ENCODE results near the gene DCTPP1.

DNA sequence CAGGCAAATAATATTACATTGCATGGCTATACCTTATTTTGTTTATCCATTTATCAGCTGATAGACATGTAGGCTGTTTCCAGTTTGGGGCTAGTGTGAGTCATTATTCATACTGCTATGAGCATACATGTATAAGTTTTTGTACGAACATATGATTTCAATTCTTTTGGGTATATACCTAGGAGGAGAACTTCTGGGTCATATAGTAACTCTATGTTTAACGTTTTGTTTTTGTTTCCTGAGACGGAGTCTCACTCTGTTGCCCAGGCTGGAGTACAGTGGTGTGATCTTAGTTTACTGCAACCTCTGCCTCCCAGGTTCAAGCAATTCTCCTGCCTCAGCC is 40.3 kb upstream of the DCTPP1 start:
- TF ChIP-seq, protein P1, sequence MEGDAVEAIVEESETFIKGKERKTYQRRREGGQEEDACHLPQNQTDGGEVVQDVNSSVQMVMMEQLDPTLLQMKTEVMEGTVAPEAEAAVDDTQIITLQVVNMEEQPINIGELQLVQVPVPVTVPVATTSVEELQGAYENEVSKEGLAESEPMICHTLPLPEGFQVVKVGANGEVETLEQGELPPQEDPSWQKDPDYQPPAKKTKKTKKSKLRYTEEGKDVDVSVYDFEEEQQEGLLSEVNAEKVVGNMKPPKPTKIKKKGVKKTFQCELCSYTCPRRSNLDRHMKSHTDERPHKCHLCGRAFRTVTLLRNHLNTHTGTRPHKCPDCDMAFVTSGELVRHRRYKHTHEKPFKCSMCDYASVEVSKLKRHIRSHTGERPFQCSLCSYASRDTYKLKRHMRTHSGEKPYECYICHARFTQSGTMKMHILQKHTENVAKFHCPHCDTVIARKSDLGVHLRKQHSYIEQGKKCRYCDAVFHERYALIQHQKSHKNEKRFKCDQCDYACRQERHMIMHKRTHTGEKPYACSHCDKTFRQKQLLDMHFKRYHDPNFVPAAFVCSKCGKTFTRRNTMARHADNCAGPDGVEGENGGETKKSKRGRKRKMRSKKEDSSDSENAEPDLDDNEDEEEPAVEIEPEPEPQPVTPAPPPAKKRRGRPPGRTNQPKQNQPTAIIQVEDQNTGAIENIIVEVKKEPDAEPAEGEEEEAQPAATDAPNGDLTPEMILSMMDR (tag by site-specific recombination; IDR thresholded peaks at IDR 0.05): no peak
- TF ChIP-seq, protein P2, sequence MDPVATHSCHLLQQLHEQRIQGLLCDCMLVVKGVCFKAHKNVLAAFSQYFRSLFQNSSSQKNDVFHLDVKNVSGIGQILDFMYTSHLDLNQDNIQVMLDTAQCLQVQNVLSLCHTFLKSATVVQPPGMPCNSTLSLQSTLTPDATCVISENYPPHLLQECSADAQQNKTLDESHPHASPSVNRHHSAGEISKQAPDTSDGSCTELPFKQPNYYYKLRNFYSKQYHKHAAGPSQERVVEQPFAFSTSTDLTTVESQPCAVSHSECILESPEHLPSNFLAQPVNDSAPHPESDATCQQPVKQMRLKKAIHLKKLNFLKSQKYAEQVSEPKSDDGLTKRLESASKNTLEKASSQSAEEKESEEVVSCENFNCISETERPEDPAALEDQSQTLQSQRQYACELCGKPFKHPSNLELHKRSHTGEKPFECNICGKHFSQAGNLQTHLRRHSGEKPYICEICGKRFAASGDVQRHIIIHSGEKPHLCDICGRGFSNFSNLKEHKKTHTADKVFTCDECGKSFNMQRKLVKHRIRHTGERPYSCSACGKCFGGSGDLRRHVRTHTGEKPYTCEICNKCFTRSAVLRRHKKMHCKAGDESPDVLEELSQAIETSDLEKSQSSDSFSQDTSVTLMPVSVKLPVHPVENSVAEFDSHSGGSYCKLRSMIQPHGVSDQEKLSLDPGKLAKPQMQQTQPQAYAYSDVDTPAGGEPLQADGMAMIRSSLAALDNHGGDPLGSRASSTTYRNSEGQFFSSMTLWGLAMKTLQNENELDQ (tag by site-specific recombination; IDR thresholded peaks at IDR 0.05; ENCODE audit: low read depth): no peak
- TF ChIP-seq, protein P3, sequence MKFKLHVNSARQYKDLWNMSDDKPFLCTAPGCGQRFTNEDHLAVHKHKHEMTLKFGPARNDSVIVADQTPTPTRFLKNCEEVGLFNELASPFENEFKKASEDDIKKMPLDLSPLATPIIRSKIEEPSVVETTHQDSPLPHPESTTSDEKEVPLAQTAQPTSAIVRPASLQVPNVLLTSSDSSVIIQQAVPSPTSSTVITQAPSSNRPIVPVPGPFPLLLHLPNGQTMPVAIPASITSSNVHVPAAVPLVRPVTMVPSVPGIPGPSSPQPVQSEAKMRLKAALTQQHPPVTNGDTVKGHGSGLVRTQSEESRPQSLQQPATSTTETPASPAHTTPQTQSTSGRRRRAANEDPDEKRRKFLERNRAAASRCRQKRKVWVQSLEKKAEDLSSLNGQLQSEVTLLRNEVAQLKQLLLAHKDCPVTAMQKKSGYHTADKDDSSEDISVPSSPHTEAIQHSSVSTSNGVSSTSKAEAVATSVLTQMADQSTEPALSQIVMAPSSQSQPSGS (tag by site-specific recombination; IDR thresholded peaks at IDR 0.05; ENCODE audit: low read depth): no peak
- TF ChIP-seq ZNF571 (tag by site-specific recombination; IDR thresholded peaks at IDR 0.05) (no peak), ZNF670 (tag by site-specific recombination; IDR thresholded peaks at IDR 0.05; ENCODE audit: low read depth) (no peak), ZNF114 (tag by site-specific recombination; IDR thresholded peaks at IDR 0.05) (no peak)
- TF ChIP-seq, protein P4, sequence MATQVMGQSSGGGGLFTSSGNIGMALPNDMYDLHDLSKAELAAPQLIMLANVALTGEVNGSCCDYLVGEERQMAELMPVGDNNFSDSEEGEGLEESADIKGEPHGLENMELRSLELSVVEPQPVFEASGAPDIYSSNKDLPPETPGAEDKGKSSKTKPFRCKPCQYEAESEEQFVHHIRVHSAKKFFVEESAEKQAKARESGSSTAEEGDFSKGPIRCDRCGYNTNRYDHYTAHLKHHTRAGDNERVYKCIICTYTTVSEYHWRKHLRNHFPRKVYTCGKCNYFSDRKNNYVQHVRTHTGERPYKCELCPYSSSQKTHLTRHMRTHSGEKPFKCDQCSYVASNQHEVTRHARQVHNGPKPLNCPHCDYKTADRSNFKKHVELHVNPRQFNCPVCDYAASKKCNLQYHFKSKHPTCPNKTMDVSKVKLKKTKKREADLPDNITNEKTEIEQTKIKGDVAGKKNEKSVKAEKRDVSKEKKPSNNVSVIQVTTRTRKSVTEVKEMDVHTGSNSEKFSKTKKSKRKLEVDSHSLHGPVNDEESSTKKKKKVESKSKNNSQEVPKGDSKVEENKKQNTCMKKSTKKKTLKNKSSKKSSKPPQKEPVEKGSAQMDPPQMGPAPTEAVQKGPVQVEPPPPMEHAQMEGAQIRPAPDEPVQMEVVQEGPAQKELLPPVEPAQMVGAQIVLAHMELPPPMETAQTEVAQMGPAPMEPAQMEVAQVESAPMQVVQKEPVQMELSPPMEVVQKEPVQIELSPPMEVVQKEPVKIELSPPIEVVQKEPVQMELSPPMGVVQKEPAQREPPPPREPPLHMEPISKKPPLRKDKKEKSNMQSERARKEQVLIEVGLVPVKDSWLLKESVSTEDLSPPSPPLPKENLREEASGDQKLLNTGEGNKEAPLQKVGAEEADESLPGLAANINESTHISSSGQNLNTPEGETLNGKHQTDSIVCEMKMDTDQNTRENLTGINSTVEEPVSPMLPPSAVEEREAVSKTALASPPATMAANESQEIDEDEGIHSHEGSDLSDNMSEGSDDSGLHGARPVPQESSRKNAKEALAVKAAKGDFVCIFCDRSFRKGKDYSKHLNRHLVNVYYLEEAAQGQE (tag by site-specific recombination; IDR thresholded peaks at IDR 0.05): no peak
